Natural killer cell treated with Interleukin-12 subunit alpha and Interleukin-12 subunit beta and Interleukin-15 and Interleukin-18, amount 100 ng/mL, for 72 hours (primary cell): Measurements from ENCODE around the gene P2RX4. TPM values are rescaled to one million over a fixed set of nuclear protein-coding genes. Genes with fewer than 3 reads are reported as not detected.
"Not testable (repeated sequence)": the region's sequence is repeated elsewhere in the genome, so short reads cannot be mapped to it uniquely, and the experiment has no call there.

Experiments used
- ATAC-seq, 2 donors: fragments of 150-1000 bp; cut with Tn5 transposase in 1 of 2; sonication (Bioruptor Pico), chemical (Tn5 transposase) in 1 of 2; 2 replicates each; pipeline ENCODE4 v1.10.0; 2021
- DNase-seq: peaks from one replicate; pipeline ENCODE4 v3.0.0; 2022; ENCODE audit warnings: low spot score
- H3K27ac Mint-ChIP-seq, 2 donors: 1 replicate in 1 of 2; 2 replicates in 1 of 2; pipeline ENCODE4 v1.8.0; 2022; ENCODE audit warnings: mixed read lengths in 2 of 2, mild to moderate bottlenecking in 1 of 2, moderate library complexity in 1 of 2
- H3K27me3 Mint-ChIP-seq, 2 donors: 1 replicate in 1 of 2; 2 replicates in 1 of 2; pipeline ENCODE4 v1.8.0; 2022; ENCODE audit warnings: mixed read lengths in 2 of 2
- H3K36me3 Mint-ChIP-seq: one replicate; pipeline ENCODE4 v1.8.0; 2022; ENCODE audit warnings: mixed read lengths
- H3K4me1 Mint-ChIP-seq, 2 donors: 1 replicate in 1 of 2; 2 replicates in 1 of 2; pipeline ENCODE4 v1.8.0; 2022; ENCODE audit warnings: low read depth in 2 of 2, mixed read lengths in 2 of 2, mild to moderate bottlenecking in 1 of 2
- H3K4me3 Mint-ChIP-seq: one replicate; pipeline ENCODE4 v1.8.0; 2022; ENCODE audit warnings: mixed read lengths
- H3K9me3 Mint-ChIP-seq: 2 replicates; pipeline ENCODE4 v1.8.0; 2022; ENCODE audit warnings: mixed read lengths
- total RNA-seq, 2 donors: library from RNA; stranded (reverse); gene quantifications; one replicate each; pipeline ENCODE4 v1.2.3, GENCODE V29; 2022

P2RX4 gene
- total RNA-seq, 2 donors from 2014 or later: 39.8 to 46.6 TPM

- ATAC-seq: no peak
- Mint-ChIP-seq H3K27ac (no peak overlapping the region), H3K36me3 (no peaks in the 10 kb centered on the region), H3K4me1 (peaks cover 5 to 10% of the 10 kb centered on the region in 2 donors), H3K4me3 (no peak overlapping the region), H3K9me3 (no peaks in the 10 kb centered on the region), H3K27me3 (no peaks in the 10 kb centered on the region)
- no peak for DNase-seq
Measured at GRCh38 chr12:121198949-121199348, 11.0 kb upstream of the P2RX4 start.

- H3K4me3 Mint-ChIP-seq, H3K27ac Mint-ChIP-seq, ATAC-seq, H3K36me3 Mint-ChIP-seq, H3K9me3 Mint-ChIP-seq, DNase-seq, H3K27me3 Mint-ChIP-seq: not testable (repeated sequence)
- H3K4me1 Mint-ChIP-seq: peaks cover 11 to 17% of the 10 kb centered on the region in 2 donors
Measured at GRCh38 chr12:121201140-121201539, 8.8 kb upstream of the P2RX4 start.

GRCh38 chr12:121202407-121203355 is 7.2 kb upstream of the P2RX4 start:
- no peak for ATAC-seq
- no peak for DNase-seq
- Mint-ChIP-seq H3K27ac (no peak overlapping the region), H3K4me1 (peaks cover 6 to 10% of the 10 kb centered on the region in 2 donors), H3K9me3 (no peaks in the 10 kb centered on the region), H3K36me3 (no peaks in the 10 kb centered on the region), H3K4me3 (no peak overlapping the region), H3K27me3 (no peaks in the 10 kb centered on the region)

- no peak for DNase-seq
- no peak overlapping the region for H3K4me3 Mint-ChIP-seq
- no peaks in the 10 kb centered on the region for H3K9me3 Mint-ChIP-seq
- H3K27me3 Mint-ChIP-seq: no peaks in the 10 kb centered on the region
- peaks cover 6 to 9% of the 10 kb centered on the region in 2 donors for H3K4me1 Mint-ChIP-seq
- H3K27ac Mint-ChIP-seq: peak overlapping the region in 1 of 2 donors; percentile 0
- ATAC-seq: no peak
- H3K36me3 Mint-ChIP-seq: no peaks in the 10 kb centered on the region
Measured at GRCh38 chr12:121203482-121203881, 6.4 kb upstream of the P2RX4 start.

GRCh38 chr12:121205491-121205890 is 4.4 kb upstream of the P2RX4 start:
- no peak for DNase-seq
- no peak for ATAC-seq
- Mint-ChIP-seq H3K4me1 (peaks cover 6 to 13% of the 10 kb centered on the region in 2 donors), H3K27ac (peak overlapping the region in 1 of 2 donors; percentile 45), H3K9me3 (no peaks in the 10 kb centered on the region), H3K27me3 (no peaks in the 10 kb centered on the region), H3K4me3 (no peak overlapping the region), H3K36me3 (no peaks in the 10 kb centered on the region)

- H3K9me3 Mint-ChIP-seq, DNase-seq, ATAC-seq, H3K27me3 Mint-ChIP-seq, H3K36me3 Mint-ChIP-seq: not testable (repeated sequence)
- H3K4me1 Mint-ChIP-seq: peaks cover 15 to 27% of the 10 kb centered on the region in 2 donors
- peak overlapping the region; percentile 10 for H3K4me3 Mint-ChIP-seq
- H3K27ac Mint-ChIP-seq: peak overlapping the region; percentile 81 to 87
Measured at GRCh38 chr12:121208571-121208970, 1.4 kb upstream of the P2RX4 start.

- Mint-ChIP-seq H3K27me3 (no peaks in the 10 kb centered on the region), H3K4me1 (peaks cover 17 to 28% of the 10 kb centered on the region in 2 donors), H3K27ac (peak overlapping the region; percentile 84 to 87), H3K9me3 (no peaks in the 10 kb centered on the region), H3K36me3 (no peaks in the 10 kb centered on the region), H3K4me3 (peak overlapping the region; percentile 55)
- no peak for ATAC-seq
- no peak for DNase-seq
Measured at GRCh38 chr12:121209221-121209620, 708 bp upstream of the P2RX4 start.

GRCh38 chr12:121212875-121213274 is 2.9 kb downstream of the P2RX4 start:
- Mint-ChIP-seq H3K9me3 (no peaks in the 10 kb centered on the region), H3K4me1 (peaks cover 28 to 42% of the 10 kb centered on the region in 2 donors)

GRCh38 chr12:121214166-121214777 is 4.3 kb downstream of the P2RX4 start:
- ATAC-seq: peak; percentile 62 to 80
- H3K27ac Mint-ChIP-seq: peak overlapping the region; percentile 63 to 92

More at GRCh38 chr12:121212875-121213274, 2.9 kb downstream of the P2RX4 start:
- H3K27me3 Mint-ChIP-seq: no peaks in the 10 kb centered on the region
- peak overlapping the region; percentile 27 for H3K4me3 Mint-ChIP-seq
- H3K36me3 Mint-ChIP-seq: peaks cover 5% of the 10 kb centered on the region
- peak overlapping the region in 1 of 2 donors; percentile 92 for H3K27ac Mint-ChIP-seq
- DNase-seq (no peak), ATAC-seq (no peak)

GRCh38 chr12:121214855-121215745 is 5.2 kb downstream of the P2RX4 start:
- peak; percentile 58 to 61 for ATAC-seq
- Mint-ChIP-seq H3K4me3 (peak overlapping the region; percentile 56), H3K4me1 (peaks cover 28 to 37% of the 10 kb centered on the region in 2 donors), H3K9me3 (no peaks in the 10 kb centered on the region), H3K27me3 (no peaks in the 10 kb centered on the region), H3K27ac (peak overlapping the region; percentile 63 to 92), H3K36me3 (peaks cover 5% of the 10 kb centered on the region)
- DNase-seq: no peak

More at GRCh38 chr12:121214166-121214777, 4.3 kb downstream of the P2RX4 start:
- Mint-ChIP-seq H3K36me3 (peaks cover 5% of the 10 kb centered on the region), H3K4me3 (peak overlapping the region; percentile 56), H3K4me1 (peaks cover 28 to 40% of the 10 kb centered on the region in 2 donors), H3K27me3 (no peaks in the 10 kb centered on the region), H3K9me3 (no peaks in the 10 kb centered on the region)
- peak; percentile 79 for DNase-seq

- peaks cover 23 to 35% of the 10 kb centered on the region in 2 donors for H3K4me1 Mint-ChIP-seq
- DNase-seq (no peak), ATAC-seq (no peak)
- H3K27me3 Mint-ChIP-seq: no peaks in the 10 kb centered on the region
- no peak overlapping the region for H3K4me3 Mint-ChIP-seq
- H3K9me3 Mint-ChIP-seq: no peaks in the 10 kb centered on the region
- H3K36me3 Mint-ChIP-seq: peaks cover 5% of the 10 kb centered on the region
- H3K27ac Mint-ChIP-seq: peak overlapping the region; percentile 63 to 92
Measured at GRCh38 chr12:121216102-121216501, 6.2 kb downstream of the P2RX4 start.

GRCh38 chr12:121217063-121217462 is 7.1 kb downstream of the P2RX4 start:
- Mint-ChIP-seq H3K27ac (peak overlapping the region in 1 of 2 donors; percentile 69), H3K4me1 (peaks cover 19 to 31% of the 10 kb centered on the region in 2 donors), H3K4me3 (no peak overlapping the region), H3K36me3 (peaks cover 5% of the 10 kb centered on the region), H3K27me3 (no peaks in the 10 kb centered on the region), H3K9me3 (no peaks in the 10 kb centered on the region)
- DNase-seq (no peak), ATAC-seq (no peak)

GRCh38 chr12:121217761-121218160 is 7.8 kb downstream of the P2RX4 start:
- ATAC-seq: no peak
- H3K36me3 Mint-ChIP-seq: peaks cover 5% of the 10 kb centered on the region

More at GRCh38 chr12:121217761-121218160, 7.8 kb downstream of the P2RX4 start:
- Mint-ChIP-seq H3K9me3 (no peaks in the 10 kb centered on the region), H3K4me1 (peaks cover 22 to 33% of the 10 kb centered on the region in 2 donors), H3K27ac (peak overlapping the region in 1 of 2 donors; percentile 45), H3K27me3 (no peaks in the 10 kb centered on the region), H3K4me3 (no peak overlapping the region)
- no peak for DNase-seq
